ENCODE results near the gene PARD3B.

- TF ChIP-seq CTCF (IDR thresholded peaks at IDR 0.05; ENCODE audit: low read depth, low read length, poor library complexity, severe bottlenecking) = no peak
- no peak for TF ChIP-seq EZH2phosphoT487 (IDR thresholded peaks at IDR 0.05; ENCODE audit: borderline replicate concordance, low read length)
Observed at GRCh38 chr2:205079173-205079572, 533.9 kb downstream of the PARD3B start.
